Neural cell (in vitro differentiated cells): Measurements from ENCODE around the gene SLC22A6.

Experiments used
- CTCF ChIP-seq: fragments of 450-650 bp; IDR thresholded peaks from 2 replicates; pipeline ENCODE4 v1.5.1; 2014; ENCODE audit warnings: antibody characterized with exemption, mild to moderate bottlenecking, moderate library complexity; ENCODE audit not compliant: poor library complexity, severe bottlenecking
- EP300 ChIP-seq: fragments of 450-650 bp; conservative IDR thresholded peaks from 2 replicates; pipeline ENCODE4 v1.6.1; 2014; ENCODE audit warnings: antibody characterized with exemption, mild to moderate bottlenecking, moderate library complexity; ENCODE audit not compliant: poor library complexity, severe bottlenecking
- RAD21 ChIP-seq: fragments of 450-650 bp; conservative IDR thresholded peaks from 2 replicates; pipeline ENCODE4 v1.6.1; 2014; ENCODE audit warnings: antibody characterized with exemption, mild to moderate bottlenecking, moderate library complexity
- TAF1 ChIP-seq: IDR thresholded peaks from 2 replicates; pipeline ENCODE4 v1.6.1; 2012; ENCODE audit warnings: low read depth

- TF ChIP-seq CTCF (no peak), EP300 (no peak), TAF1 (no peak), RAD21 (no peak)
Measured at GRCh38 chr11:62984451-62984991, at the start of gene SLC22A6.
